ENCODE data around the gene PRPF40A. TPM values are rescaled to one million over a fixed set of nuclear protein-coding genes. Genes with fewer than 3 reads are reported as not detected.

PRPF40A gene
- total and polyA plus RNA-seq, 11 donors = 9.8 to 53.5 (median 34.3) TPM

DNA sequence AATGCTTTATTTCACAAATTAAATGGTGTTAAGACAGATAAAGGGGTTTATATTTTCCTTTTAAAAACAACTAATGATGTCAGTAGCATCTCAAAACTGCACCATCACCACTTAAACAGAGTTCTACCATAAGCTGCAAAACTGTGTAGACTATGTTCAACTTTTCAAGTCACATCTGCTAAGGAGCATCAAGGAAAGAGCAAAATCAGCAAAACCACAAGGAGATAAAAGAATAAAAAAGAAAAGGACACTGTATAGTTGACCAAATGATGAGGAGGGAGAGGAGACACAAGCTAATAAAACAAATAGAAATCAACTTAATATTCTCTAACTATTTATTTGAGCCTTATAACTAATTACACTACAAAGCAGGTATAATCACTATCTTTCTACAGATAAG lies 33.9 kb downstream of the PRPF40A start:
- Histone ChIP-seq H3K27me3 (no peaks in the 10 kb centered on the region), H3K4me3 (no peak overlapping the region), H3K36me3 (peaks cover 0 to 51% (median 39%) of the 10 kb centered on the region in 9 donors), H3K4me1 (no peaks in the 10 kb centered on the region), H3K9me3 (no peaks in the 10 kb centered on the region), H3K27ac (no peak overlapping the region)
- intact Hi-C loops (cut with DNase I) = no loop called here
- ATAC-seq (no peak), DNase-seq (no peak)
- TF ChIP-seq POLR2A (IDR thresholded peaks at IDR 0.05) (no peak), CTCF (IDR thresholded peaks at IDR 0.05) (no peak)

DNA sequence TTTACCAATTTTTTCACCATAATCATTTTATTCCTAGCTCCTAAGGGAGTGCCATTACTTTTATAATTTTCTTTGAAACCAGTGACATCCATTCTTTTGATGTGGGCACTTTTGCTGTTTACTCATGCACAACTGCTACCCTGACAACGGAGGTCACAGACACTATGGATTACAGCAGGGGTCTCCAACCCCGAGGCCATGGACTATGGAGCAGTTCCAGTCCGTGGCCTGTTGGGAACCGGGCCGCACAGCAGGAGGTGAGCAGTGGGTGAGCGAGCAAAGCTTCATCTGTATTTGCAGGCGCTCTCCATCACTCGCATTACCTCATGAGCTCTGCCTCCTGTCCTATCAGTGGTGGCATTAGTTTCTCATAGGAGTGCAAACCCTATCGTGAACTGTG lies 34.6 kb downstream of the PRPF40A start:
- DNase-seq (no peak), ATAC-seq (no peak)
- no peaks in the 10 kb centered on the region for H3K27me3 ChIP-seq
- intact Hi-C loops (cut with DNase I) = no loop called here
- no peaks in the 10 kb centered on the region for H3K9me3 ChIP-seq
- no peaks in the 10 kb centered on the region for H3K4me1 ChIP-seq
- H3K36me3 ChIP-seq = peaks cover 0 to 53% (median 41%) of the 10 kb centered on the region in 9 donors
- H3K4me3 ChIP-seq = no peak overlapping the region
- 93 to 98% (median 97%) methylated on average over 9 of the region's 9 CpGs for WGBS, 4 donors
- H3K27ac ChIP-seq = no peak overlapping the region
- no peak for TF ChIP-seq POLR2A (IDR thresholded peaks at IDR 0.05)
- TF ChIP-seq CTCF (IDR thresholded peaks at IDR 0.05) = no peak

DNA sequence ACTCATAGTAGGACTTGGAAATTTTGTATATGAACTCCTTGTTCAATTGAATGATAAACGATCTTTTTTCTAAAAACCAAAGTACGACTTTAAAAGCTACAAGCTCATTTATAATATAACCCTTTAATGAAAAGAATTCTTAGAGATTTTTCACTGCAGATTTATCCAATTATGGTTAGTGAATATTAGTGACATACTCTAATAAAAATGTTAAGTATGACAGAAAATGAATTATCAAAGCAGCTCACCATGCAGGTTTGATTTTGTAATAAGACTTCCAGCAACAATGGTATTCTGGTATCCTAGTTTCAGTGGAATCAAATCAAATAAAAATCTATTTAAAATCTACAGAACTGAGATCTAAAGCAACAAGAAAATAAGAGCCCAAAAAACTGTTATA lies 38.5 kb downstream of the PRPF40A start:
- no peak for DNase-seq
- peaks cover 0 to 82% (median 72%) of the 10 kb centered on the region in 9 donors for H3K36me3 ChIP-seq
- no peak for ATAC-seq
- TF ChIP-seq POLR2A (IDR thresholded peaks at IDR 0.05) = no peak
- no peak for TF ChIP-seq CTCF (IDR thresholded peaks at IDR 0.05)
- no peak overlapping the region for H3K4me3 ChIP-seq
- intact Hi-C loops (cut with DNase I) = no loop called here
- no peaks in the 10 kb centered on the region for H3K9me3 ChIP-seq
- no peaks in the 10 kb centered on the region for H3K4me1 ChIP-seq
- H3K27ac ChIP-seq = no peak overlapping the region
- 87 to 90% (median 89%) methylated on average over 2 of the region's 2 CpGs for WGBS, 4 donors
- H3K27me3 ChIP-seq = no peaks in the 10 kb centered on the region

DNA sequence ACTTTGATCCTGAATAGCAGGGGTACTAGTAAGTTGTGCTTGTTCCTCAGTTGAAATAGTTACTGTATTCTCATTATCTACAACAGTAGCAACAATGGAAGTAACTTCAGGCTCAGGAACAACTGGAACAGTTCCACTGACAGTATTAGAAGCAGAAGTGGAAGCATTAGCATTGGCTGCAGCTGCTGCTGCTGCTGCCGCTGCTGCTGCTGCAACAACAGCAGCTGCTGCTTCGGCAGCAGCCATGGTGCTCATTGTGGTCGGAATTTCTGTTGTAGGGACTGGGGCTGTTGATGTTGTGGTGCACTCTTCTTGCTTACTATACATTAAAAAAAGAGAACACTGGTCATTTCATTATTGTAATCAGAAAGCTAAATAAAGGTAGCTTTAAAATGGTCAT lies 40.8 kb downstream of the PRPF40A start:
- no peaks in the 10 kb centered on the region for H3K4me1 ChIP-seq
- DNase-seq (no peak), ATAC-seq (no peak)
- intact Hi-C loops (cut with DNase I) = no loop called here
- no peaks in the 10 kb centered on the region for H3K9me3 ChIP-seq
- peaks cover 0 to 100% (median 96%) of the 10 kb centered on the region in 9 donors for H3K36me3 ChIP-seq
- H3K27me3 ChIP-seq = no peaks in the 10 kb centered on the region
- no peak overlapping the region for H3K27ac ChIP-seq
- H3K4me3 ChIP-seq = no peak overlapping the region
- 90 to 96% (median 92%) methylated on average over 3 of the region's 3 CpGs for WGBS, 4 donors
- TF ChIP-seq POLR2A (IDR thresholded peaks at IDR 0.05) (no peak), CTCF (IDR thresholded peaks at IDR 0.05) (no peak)

Data from heart left ventricle (tissue), 16 donors.